HEK293T (cell line): Measurements from ENCODE around the gene CASKIN1.

Experiments used
- CTCF ChIA-PET: fragments of 350-600 bp; formaldehyde crosslinking; extraction: SDS; loops from one replicate; lab custom pipeline; 2021; ENCODE audit warnings: antibody characterized with exemption, inconsistent platforms; lab: Yijun Ruan, JAX
- POLR2A ChIA-PET: fragments of 350-600 bp; formaldehyde crosslinking; extraction: SDS; loops from one replicate; lab custom pipeline; 2020; ENCODE audit warnings: antibody characterized with exemption, inconsistent platforms; lab: Yijun Ruan, JAX
- DNase-seq: peaks from one replicate; pipeline ENCODE4 v3.0.0; 2012; ENCODE audit warnings: mixed read lengths; ENCODE audit errors: extremely low spot score
- ARNT ChIP-seq: fragments of 450-650 bp; IDR thresholded peaks from 2 replicates; pipeline ENCODE4 v1.6.1; 2017; ENCODE audit warnings: mild to moderate bottlenecking
- BHLHE40 ChIP-seq: fragments of 450-650 bp; IDR thresholded peaks from 2 replicates; pipeline ENCODE4 v1.6.1; 2016; ENCODE audit warnings: mild to moderate bottlenecking, moderate library complexity, borderline replicate concordance
- CTBP1 ChIP-seq: fragments of 450-650 bp; IDR thresholded peaks from 2 replicates; pipeline ENCODE4 v1.6.1; 2016; ENCODE audit warnings: borderline replicate concordance
- ELF4 ChIP-seq: fragments of 450-650 bp; IDR thresholded peaks from 2 replicates; pipeline ENCODE4 v1.6.1; 2017; ENCODE audit warnings: antibody characterized with exemption
- FOXA1 ChIP-seq: fragments of 450-650 bp; IDR thresholded peaks from 2 replicates; pipeline ENCODE4 v1.6.1; 2016; ENCODE audit warnings: mild to moderate bottlenecking
- FOXK2 ChIP-seq: fragments of 450-650 bp; IDR thresholded peaks from 2 replicates; pipeline ENCODE4 v1.6.1; 2016; ENCODE audit warnings: mild to moderate bottlenecking
- FOXM1 ChIP-seq: fragments of 450-650 bp; IDR thresholded peaks from 2 replicates; pipeline ENCODE4 v1.6.1; 2017; ENCODE audit warnings: mild to moderate bottlenecking, borderline replicate concordance
- HDGF ChIP-seq: fragments of 450-650 bp; IDR thresholded peaks from 2 replicates; pipeline ENCODE4 v1.6.1; 2017; ENCODE audit warnings: antibody characterized with exemption, borderline replicate concordance
- L3MBTL2 ChIP-seq: fragments of 450-650 bp; conservative IDR thresholded peaks from 2 replicates; pipeline ENCODE4 v1.6.1; 2016; ENCODE audit warnings: mild to moderate bottlenecking
- LEF1 ChIP-seq: fragments of 450-650 bp; IDR thresholded peaks from 2 replicates; pipeline ENCODE4 v1.6.1; 2017; ENCODE audit warnings: mild to moderate bottlenecking, borderline replicate concordance
- NFRKB ChIP-seq: fragments of 450-650 bp; IDR thresholded peaks from 2 replicates; pipeline ENCODE4 v1.6.1; 2016; ENCODE audit warnings: mild to moderate bottlenecking, moderate library complexity
- PKNOX1 ChIP-seq: fragments of 450-650 bp; IDR thresholded peaks from 2 replicates; pipeline ENCODE4 v1.6.1; 2016
- SP1 ChIP-seq: fragments of 450-650 bp; IDR thresholded peaks from 2 replicates; pipeline ENCODE4 v1.6.1; 2017
- SUZ12 ChIP-seq: fragments of 450-650 bp; IDR thresholded peaks from 2 replicates; pipeline ENCODE4 v1.6.1; 2016; ENCODE audit warnings: mild to moderate bottlenecking
- TARDBP ChIP-seq: fragments of 450-650 bp; IDR thresholded peaks from 2 replicates; pipeline ENCODE4 v1.6.1; 2016
- ZNF384 ChIP-seq: fragments of 450-650 bp; IDR thresholded peaks from 2 replicates; pipeline ENCODE4 v1.6.1; 2016

Gene CASKIN1

GRCh38 chr16:2195322-2196161, 863 bp downstream of the CASKIN1 start:
- TF ChIP-seq SUZ12 (no peak), ZNF384 (no peak), FOXA1 (no peak), FOXK2 (no peak), BHLHE40 (no peak), SP1 (no peak), PKNOX1 (no peak), FOXM1 (no peak), ARNT (no peak), HDGF (no peak), L3MBTL2 (no peak), TARDBP (no peak), LEF1 (no peak), CTBP1 (no peak), NFRKB (no peak), ELF4 (no peak)
- CTCF ChIA-PET = interaction anchor here (1.3 to 1.4 kb wide), 2 partner anchors 55 to 56 kb away, joined by 3 to 8 read pairs; partner anchors contain the start of gene ECI1
- DNase-seq = no peak
- POLR2A ChIA-PET = interaction anchor here (1.0 to 3.3 kb wide), 7 partner anchors 8 to 55 kb away, joined by 3 to 27 read pairs (median 12); partner anchors contain the start of genes ECI1, MLST8, PGP and TRAF7

GRCh38 chr16:2194852-2195321, 1.5 kb downstream of the CASKIN1 start:
- ChIA-PET POLR2A (interaction anchor here (1.1 to 3.3 kb wide), 6 partner anchors 8 to 56 kb away, joined by 3 to 27 read pairs (median 14); partner anchors contain the start of genes ECI1, MLST8, PGP and TRAF7), CTCF (interaction anchor here (1.3 to 1.4 kb wide), 2 partner anchors 55 to 57 kb away, joined by 3 to 8 read pairs; partner anchors contain the start of gene ECI1)
- peak; percentile 55 for DNase-seq
- TF ChIP-seq FOXM1 = no peak
- TF ChIP-seq FOXA1 = no peak
- no peak for TF ChIP-seq HDGF
- TF ChIP-seq ARNT = no peak
- no peak for TF ChIP-seq L3MBTL2

GRCh38 chr16:2194166-2194834, 2.1 kb downstream of the CASKIN1 start:
- peak; percentile 18 for DNase-seq
- TF ChIP-seq ZNF384 = no peak
- TF ChIP-seq ELF4 = no peak
- no peak for TF ChIP-seq SP1
- TF ChIP-seq CTBP1 = no peak
- peak; percentile 38; the same call in 1 of the 2 replicates for TF ChIP-seq PKNOX1
- POLR2A ChIA-PET = interaction anchor here (1.1 to 3.3 kb wide), 6 partner anchors 9 to 57 kb away, joined by 3 to 27 read pairs (median 14); partner anchors contain the start of genes ECI1, MLST8, PGP and TRAF7

GRCh38 chr16:2191446-2191706, 5.0 kb downstream of the CASKIN1 start:
- ChIA-PET POLR2A (interaction anchor here (3.2 kb wide), 1 partner anchor 36 kb away, joined by 17 read pairs; the partner anchor contains the start of gene TRAF7), CTCF (no interaction called here)
- TF ChIP-seq L3MBTL2 (no peak), SP1 (no peak), ZNF384 (no peak), ELF4 (no peak), HDGF (no peak), FOXA1 (no peak), FOXM1 (no peak), LEF1 (no peak), FOXK2 (no peak), ARNT (no peak), PKNOX1 (no peak), CTBP1 (no peak), SUZ12 (no peak), TARDBP (no peak), NFRKB (no peak)
- no peak for DNase-seq

More at GRCh38 chr16:2194166-2194834, 2.1 kb downstream of the CASKIN1 start:
- CTCF ChIA-PET = interaction anchor here (0.8 to 1.4 kb wide), 3 partner anchors 27 to 58 kb away, joined by 3 to 8 read pairs (median 3); partner anchors contain the start of gene ECI1

GRCh38 chr16:2190659-2191445, 5.6 kb downstream of the CASKIN1 start:
- POLR2A ChIA-PET = interaction anchor here (3.2 kb wide), 1 partner anchor 36 kb away, joined by 17 read pairs; the partner anchor contains the start of gene TRAF7
- CTCF ChIA-PET = no interaction called here
- TF ChIP-seq PKNOX1 = no peak
- TF ChIP-seq ARNT = no peak
- TF ChIP-seq SP1 = no peak
- no peak for TF ChIP-seq HDGF
- TF ChIP-seq LEF1 = no peak
- no peak for TF ChIP-seq FOXK2
- no peak for TF ChIP-seq TARDBP
- no peak for TF ChIP-seq SUZ12
- no peak for TF ChIP-seq BHLHE40
- no peak for TF ChIP-seq L3MBTL2
- TF ChIP-seq NFRKB = no peak
- TF ChIP-seq FOXM1 = no peak
- TF ChIP-seq ELF4 = no peak
- DNase-seq = no peak
